HEK293T (cell line): Measurements from ENCODE around the gene KRTAP3-2.

ENCODE experiments used
- ARNT ChIP-seq: fragments of 450-650 bp; IDR thresholded peaks from 2 replicates; pipeline ENCODE4 v1.6.1; 2017; ENCODE audit warnings: mild to moderate bottlenecking
- BHLHE40 ChIP-seq: fragments of 450-650 bp; IDR thresholded peaks from 2 replicates; pipeline ENCODE4 v1.6.1; 2016; ENCODE audit warnings: mild to moderate bottlenecking, moderate library complexity, borderline replicate concordance
- ELF4 ChIP-seq: fragments of 450-650 bp; IDR thresholded peaks from 2 replicates; pipeline ENCODE4 v1.6.1; 2017; ENCODE audit warnings: antibody characterized with exemption
- FOXA1 ChIP-seq: fragments of 450-650 bp; IDR thresholded peaks from 2 replicates; pipeline ENCODE4 v1.6.1; 2016; ENCODE audit warnings: mild to moderate bottlenecking
- FOXK2 ChIP-seq: fragments of 450-650 bp; IDR thresholded peaks from 2 replicates; pipeline ENCODE4 v1.6.1; 2016; ENCODE audit warnings: mild to moderate bottlenecking
- FOXM1 ChIP-seq: fragments of 450-650 bp; IDR thresholded peaks from 2 replicates; pipeline ENCODE4 v1.6.1; 2017; ENCODE audit warnings: mild to moderate bottlenecking, borderline replicate concordance
- L3MBTL2 ChIP-seq: fragments of 450-650 bp; conservative IDR thresholded peaks from 2 replicates; pipeline ENCODE4 v1.6.1; 2016; ENCODE audit warnings: mild to moderate bottlenecking
- LEF1 ChIP-seq: fragments of 450-650 bp; IDR thresholded peaks from 2 replicates; pipeline ENCODE4 v1.6.1; 2017; ENCODE audit warnings: mild to moderate bottlenecking, borderline replicate concordance
- SP1 ChIP-seq: fragments of 450-650 bp; IDR thresholded peaks from 2 replicates; pipeline ENCODE4 v1.6.1; 2017
- SUZ12 ChIP-seq: fragments of 450-650 bp; IDR thresholded peaks from 2 replicates; pipeline ENCODE4 v1.6.1; 2016; ENCODE audit warnings: mild to moderate bottlenecking
- TARDBP ChIP-seq: fragments of 450-650 bp; IDR thresholded peaks from 2 replicates; pipeline ENCODE4 v1.6.1; 2016
- ZNF384 ChIP-seq: fragments of 450-650 bp; IDR thresholded peaks from 2 replicates; pipeline ENCODE4 v1.6.1; 2016

GRCh38 chr17:41009301-41009760, 9.6 kb upstream of the KRTAP3-2 start:
- TF ChIP-seq ZNF384 (no peak), FOXM1 (no peak), FOXK2 (no peak), BHLHE40 (no peak), SP1 (no peak), ARNT (no peak), SUZ12 (no peak), FOXA1 (no peak), ELF4 (no peak), LEF1 (no peak), L3MBTL2 (no peak), TARDBP (no peak)
